HG03060 (cell line): ENCODE results near the gene TRIL.

Experiments used
- ATAC-seq: cut with Tn5 transposase; IDR thresholded peaks from one replicate; pipeline ENCODE4 v1.9.1; 2021; ENCODE audit warnings: low read depth, moderate number of reproducible peaks; ENCODE audit not compliant: unreplicated experiment

Gene TRIL

DNA sequence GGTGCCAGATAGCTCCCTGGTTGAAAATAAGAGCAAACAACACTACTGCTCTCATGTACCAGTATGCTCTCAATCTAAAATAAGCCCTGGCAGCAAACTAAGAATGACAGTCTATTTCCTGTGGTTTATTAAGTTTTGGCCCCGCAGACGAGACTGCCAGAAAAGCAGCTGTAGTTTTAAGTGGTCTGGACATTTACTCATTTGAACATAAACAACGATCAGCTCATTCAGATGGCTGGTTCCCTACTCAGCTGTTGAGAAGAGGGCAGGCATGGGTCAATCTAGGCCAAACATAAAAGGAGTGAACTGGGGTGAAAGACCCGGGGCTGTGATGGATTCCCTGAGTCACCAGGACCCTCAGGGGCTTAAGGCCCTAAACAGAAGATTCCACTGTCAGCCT, 4.5 kb downstream of the TRIL start:
- no peak for ATAC-seq

- ATAC-seq = no peak
Observed at GRCh38 chr7:28942168-28942567, 16.0 kb downstream of the TRIL start.

- ATAC-seq = no peak
Observed at GRCh38 chr7:28941633-28942032, 16.5 kb downstream of the TRIL start.

DNA sequence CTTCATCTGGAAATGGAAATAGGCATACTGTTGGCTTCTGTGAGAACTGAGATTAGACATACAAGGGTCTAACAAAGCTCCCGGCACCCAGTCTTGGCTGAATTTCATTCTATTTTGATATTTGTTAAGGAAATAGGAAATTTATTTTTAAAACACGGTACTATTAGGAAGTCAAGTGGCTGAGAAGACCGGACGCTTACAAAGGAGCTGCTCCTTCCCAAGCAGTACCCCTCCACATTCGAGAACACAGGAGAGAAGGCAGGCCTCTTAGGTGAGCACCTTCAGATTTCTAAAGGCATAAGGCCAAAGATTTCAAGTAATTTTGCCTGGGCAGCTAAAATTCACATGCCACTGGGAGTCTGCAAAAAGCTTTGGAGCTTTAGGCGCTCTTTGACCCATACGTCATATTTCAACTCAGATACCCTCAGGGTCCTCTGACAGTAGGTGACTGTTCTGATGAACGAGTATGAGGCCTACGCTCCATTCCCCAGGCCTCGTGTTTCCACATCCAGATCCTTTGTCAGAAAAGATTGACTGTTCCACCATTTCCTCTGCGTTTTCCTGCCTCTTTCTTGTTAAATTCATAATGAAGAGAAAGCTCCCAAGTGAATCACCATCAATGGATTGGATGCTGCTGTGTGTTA, 17.3 kb downstream of the TRIL start:
- ATAC-seq = no peak

DNA sequence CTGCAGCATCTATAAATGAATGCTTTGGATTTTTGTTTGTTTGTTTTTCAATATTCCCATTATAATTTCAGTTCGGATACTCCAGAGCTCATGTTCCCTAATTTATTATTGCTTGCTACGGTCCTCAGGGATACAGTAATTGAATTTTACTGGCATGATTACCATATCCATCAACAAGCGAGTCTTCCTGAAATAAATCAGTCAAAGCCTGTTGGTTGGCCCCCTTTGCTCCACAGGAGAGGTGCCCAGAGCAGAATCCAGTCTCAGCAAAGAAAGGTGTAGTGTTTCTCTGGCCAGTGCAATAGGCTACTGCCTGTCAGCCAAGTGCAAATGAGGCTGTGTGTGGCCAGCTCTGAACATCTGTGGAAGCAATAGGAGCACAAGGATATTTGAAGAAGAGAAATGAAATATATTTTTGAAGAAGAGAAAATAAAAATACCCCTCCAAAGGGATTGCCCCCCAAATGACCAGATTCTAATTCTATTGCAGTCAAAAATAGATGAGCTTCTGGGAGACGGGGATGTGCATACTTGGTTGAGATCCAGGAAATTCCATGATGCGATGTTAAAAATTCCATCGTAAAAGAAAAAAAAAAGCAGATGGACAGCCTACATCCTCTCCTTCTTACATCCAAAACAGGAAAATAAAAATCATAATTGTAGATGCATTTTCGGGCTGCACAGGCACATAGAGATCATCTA, 18.1 kb downstream of the TRIL start:
- ATAC-seq = no peak

DNA sequence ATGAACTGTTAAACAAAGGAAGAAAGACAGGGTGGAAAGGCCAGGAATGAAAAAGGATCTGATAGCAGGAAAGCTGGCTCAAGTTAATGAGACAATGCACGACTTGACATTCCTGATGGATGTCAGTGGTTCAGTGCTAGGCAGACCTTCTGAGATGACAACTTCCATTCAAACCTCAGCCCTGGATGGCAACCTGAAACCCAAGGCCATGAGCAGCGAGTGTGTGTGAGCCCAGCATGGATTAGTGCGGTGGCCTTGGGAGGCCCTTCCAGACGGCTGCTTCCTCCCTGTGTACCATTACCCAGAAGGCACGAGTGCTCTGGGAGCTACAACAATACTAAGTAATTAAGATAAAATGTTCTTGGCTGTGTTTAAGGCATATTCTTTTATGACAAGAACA, 18.8 kb downstream of the TRIL start:
- ATAC-seq = no peak

DNA sequence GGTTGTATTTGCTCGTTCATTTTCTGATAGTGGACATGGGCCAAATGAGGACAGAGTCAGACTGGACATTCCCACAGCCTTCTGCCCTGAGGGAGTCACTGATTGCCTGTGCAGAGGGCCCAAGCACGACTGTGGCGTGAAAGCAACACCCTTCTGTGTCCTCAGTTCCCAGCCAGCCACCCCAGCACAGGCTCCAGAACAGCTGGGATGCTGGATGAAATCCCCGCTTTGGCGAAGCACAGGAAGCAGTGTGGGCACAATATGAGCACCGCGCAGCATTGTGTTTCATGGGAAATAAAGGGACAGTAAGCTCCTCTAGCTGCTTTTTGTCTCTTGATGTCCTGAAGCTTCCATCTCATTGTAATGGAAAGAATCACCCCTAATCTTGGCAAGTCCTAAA, 20.5 kb downstream of the TRIL start:
- no peak for ATAC-seq

DNA sequence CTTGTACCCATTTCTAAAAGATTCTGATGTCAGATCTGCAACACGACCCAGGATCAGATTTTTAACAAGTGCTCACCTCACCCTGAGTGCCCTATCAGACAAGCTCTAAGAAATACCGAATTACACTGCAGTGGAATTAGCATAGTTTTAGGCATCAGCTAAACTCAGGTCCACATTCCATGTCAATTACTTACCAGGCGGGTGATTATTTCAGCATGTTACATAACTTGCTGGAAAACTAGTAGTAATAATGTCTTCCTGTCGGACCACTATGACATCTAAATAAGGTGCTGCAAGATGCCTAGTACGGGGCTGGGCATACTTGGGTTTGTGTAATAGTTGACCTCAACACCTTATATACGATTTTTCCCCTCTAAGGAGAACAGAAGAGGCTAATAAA, 21.0 kb downstream of the TRIL start:
- no peak for ATAC-seq

- no peak for ATAC-seq
Observed at GRCh38 chr7:28933846-28934320, 24.2 kb downstream of the TRIL start.

- ATAC-seq = no peak
Observed at GRCh38 chr7:28931565-28931964, 26.6 kb downstream of the TRIL start.

DNA sequence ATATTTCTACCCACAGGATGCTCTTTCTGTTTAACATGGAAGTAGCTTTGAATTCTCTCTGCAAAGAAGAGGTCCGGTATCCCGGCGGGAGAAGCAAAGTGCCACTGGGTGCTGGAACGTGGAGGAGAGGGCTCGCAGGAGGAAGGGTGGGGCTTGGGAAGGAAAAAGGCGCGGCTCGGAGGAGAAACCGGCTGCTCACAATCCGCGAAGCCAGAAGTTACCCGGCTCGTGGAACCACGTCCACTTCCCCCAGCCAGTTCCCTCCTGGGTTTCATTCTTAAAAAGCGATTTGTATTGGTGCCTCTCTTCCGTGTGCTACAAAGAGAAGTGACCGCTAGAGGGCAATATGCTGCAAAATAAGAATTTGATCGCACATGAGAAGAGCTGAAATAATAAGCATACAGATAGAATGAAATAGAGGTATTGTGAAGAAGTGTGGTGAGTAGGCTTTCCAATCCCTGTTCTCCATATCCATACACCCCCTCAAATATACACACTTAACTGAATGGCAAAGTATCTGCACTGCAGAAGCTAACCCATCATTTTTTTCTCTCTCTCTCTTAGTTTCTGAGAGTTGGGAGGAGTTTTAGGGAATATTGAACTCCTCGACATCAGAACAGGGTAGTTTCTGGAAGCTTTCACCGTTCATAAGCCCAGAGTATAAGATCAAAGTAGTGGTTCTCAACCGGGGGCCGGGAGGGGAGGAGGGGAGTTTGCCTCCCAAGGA, 31.1 kb downstream of the TRIL start:
- peak; percentile 86 for ATAC-seq

DNA sequence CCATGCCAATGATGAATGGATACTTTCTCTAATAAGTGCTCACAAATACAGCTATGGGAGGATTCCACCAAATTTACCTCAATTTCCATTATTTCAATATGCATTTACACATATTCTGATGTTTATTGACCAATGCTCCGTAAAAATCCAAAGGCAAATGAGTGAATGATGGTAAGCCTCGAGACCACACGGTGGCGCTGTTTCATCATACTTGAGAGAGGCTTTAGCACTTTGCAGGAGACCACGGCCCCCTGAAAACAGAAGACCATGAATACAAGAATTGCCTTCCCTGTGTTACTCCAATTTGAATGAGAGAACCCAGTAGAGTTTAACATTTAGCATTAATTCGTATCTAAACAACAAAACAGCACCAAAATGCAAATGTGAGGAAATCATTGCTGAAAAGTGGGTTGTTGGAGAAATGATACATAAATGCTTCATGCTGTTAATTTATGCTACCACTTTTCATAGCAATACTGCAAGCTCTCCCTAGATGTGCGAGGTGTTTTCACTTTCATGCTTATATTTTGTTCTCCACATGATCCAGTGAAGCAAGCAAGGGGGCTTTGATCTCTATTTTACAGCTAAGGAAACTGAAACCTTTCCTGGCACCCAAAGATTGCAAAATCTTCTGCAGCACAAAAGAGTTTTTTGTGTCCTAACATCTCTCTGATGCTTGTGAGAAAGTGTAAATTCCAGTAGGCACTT, 35.4 kb downstream of the TRIL start:
- no peak for ATAC-seq

GRCh38 chr7:28921822-28922221, 36.3 kb downstream of the TRIL start:
- no peak for ATAC-seq

- no peak for ATAC-seq
Observed at GRCh38 chr7:28920424-28920823, 37.7 kb downstream of the TRIL start.

DNA sequence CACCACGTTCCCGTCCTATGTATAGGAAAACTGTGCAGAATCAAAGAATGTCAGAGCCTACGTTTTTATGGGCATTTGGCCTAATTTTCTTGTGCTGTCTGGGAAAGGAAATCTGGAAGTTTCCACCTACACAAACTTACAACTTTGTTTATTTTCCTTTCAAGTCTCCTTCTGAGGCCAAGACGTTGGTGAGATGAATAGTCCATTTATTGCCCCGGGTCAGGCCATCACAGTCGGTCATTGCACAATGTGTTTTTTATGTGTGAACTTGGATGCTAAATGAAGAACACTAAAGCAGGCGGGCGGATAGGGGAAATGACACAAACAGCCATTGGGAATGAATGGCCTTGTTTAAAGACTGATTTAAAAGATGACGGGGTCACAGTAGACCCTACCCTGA, 38.6 kb downstream of the TRIL start:
- no peak for ATAC-seq

DNA sequence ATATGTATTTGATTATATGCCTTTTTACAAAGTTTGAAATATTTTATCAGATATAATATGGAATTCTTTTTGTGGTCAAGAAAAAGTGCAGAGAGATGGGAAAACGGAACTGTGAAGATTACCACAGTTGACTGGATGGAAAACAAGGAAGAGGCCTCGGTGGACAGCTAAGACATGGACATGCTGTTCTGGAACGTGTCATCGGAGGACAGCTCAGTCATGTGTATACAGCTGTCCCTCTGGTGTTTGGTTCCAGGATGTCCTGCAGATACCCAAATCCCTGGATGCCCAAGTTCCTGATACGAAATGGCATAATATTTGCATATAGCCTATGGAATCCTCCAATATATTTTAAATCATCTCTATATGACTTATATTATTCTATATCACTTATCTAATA, 49.4 kb downstream of the TRIL start:
- no peak for ATAC-seq

GRCh38 chr7:28905464-28905863, 52.7 kb downstream of the TRIL start:
- ATAC-seq = no peak

GRCh38 chr7:28904578-28905048, 53.5 kb downstream of the TRIL start:
- ATAC-seq = no peak

GRCh38 chr7:28903730-28904577, 54.2 kb downstream of the TRIL start:
- no peak for ATAC-seq
